ENCODE measurements around the gene MRPS34. TPM values are rescaled to one million over a fixed set of nuclear protein-coding genes. Genes with fewer than 3 reads are reported as not detected.
A peak's percentile ranks its signal among the peaks of the same experiment; 100 is the strongest.
"Not testable (repeated sequence)": the region's sequence is repeated elsewhere in the genome, so short reads cannot be mapped to it uniquely, and the experiment has no call there.

The MRPS34 gene
- total and polyA plus RNA-seq, 3 experiments from 2014 or later, result 155 to 176 (median 172) TPM

DNA sequence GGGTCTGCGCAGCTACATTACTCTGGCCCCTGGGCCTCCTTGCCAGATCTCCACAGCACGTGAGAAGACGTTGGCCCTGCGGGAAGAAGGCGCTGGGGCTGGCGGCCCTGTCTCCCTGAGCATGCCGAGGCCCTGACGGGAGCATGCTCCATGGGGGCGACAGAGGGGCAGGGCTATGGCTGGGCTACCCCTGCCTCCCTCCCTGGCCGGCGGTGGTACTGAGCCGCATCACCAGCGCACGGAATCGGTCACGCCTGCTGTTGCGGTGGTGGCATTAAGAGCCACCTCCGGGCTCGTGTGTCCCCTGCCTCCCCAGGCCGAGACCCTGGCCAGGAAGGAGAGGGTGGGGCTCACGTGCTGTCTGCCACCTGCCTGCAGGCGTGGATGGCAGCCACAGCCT lies 38.8 kb downstream of the MRPS34 start:
- Mint-ChIP-seq H3K4me1 (peaks cover 0 to 4% (median 0%) of the 10 kb centered on the region in 3 donors), H3K9me3 (no peaks in the 10 kb centered on the region), H3K4me3 (no peak overlapping the region), H3K36me3 (peaks cover 0 to 37% (median 3%) of the 10 kb centered on the region in 3 donors), H3K27ac (peak overlapping the region in 1 of 8 donors; percentile 28), H3K27me3 (no peaks in the 10 kb centered on the region)
- peaks cover 7% of the 10 kb centered on the region for H3K36me3 ChIP-seq (ENCODE audit: insufficient read depth, low read length)
- no peaks in the 10 kb centered on the region for H3K27me3 ChIP-seq (ENCODE audit: insufficient read depth, low read length, poor library complexity, severe bottlenecking)
- no peaks in the 10 kb centered on the region for H3K9me3 ChIP-seq (ENCODE audit: low read length)
- DNase-seq, result no peak
- H3K4me1 ChIP-seq (ENCODE audit: insufficient read depth, low read length), result no peaks in the 10 kb centered on the region
- H3K4me3 ChIP-seq (ENCODE audit: low read length), result no peak overlapping the region
- CTCF ChIA-PET, result no interaction called here
- POLR2A ChIA-PET, result no interaction called here
- no peak overlapping the region for H3K27ac ChIP-seq (ENCODE audit: low read depth, low read length)

DNA sequence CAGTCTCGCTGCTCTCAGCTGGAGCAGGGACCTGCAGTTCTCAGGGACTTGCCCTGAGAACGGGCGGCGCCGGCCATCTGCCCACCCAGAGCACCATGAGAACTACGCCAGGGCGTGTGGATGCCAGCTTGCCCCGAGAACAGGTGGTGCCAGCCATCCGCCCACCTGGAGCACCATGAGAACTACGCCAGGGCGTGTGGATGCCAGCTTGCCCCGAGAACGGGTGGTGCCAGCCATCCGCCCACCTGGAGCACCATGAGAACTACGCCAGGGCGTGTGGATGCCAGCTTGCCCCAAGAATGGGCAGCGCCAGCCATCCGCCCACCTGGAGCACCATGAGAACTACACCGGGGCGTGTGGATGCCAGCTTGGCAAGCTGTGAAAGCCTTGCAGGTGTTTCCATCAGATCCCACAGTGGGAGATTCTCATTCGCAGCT lies 40.4 kb downstream of the MRPS34 start:
- not testable (repeated sequence) for H3K9me3 Mint-ChIP-seq; H3K4me1 Mint-ChIP-seq; H3K36me3 ChIP-seq (ENCODE audit: insufficient read depth, low read length); H3K4me1 ChIP-seq (ENCODE audit: insufficient read depth, low read length); H3K4me3 ChIP-seq (ENCODE audit: low read length); H3K27ac Mint-ChIP-seq; H3K9me3 ChIP-seq (ENCODE audit: low read length); H3K4me3 Mint-ChIP-seq; H3K27me3 Mint-ChIP-seq; H3K27ac ChIP-seq (ENCODE audit: low read depth, low read length); H3K27me3 ChIP-seq (ENCODE audit: insufficient read depth, low read length, poor library complexity, severe bottlenecking); DNase-seq
- ChIA-PET POLR2A (interaction anchor here (0.5 kb wide), 1 partner anchor 220 kb away, joined by 3 read pairs; no protein-coding TSS in a partner anchor), CTCF (interaction anchor here (1.5 kb wide), 1 partner anchor 9 kb away, joined by 5 read pairs; no protein-coding TSS in a partner anchor)
- peaks cover 0 to 52% (median 6%) of the 10 kb centered on the region in 3 donors for H3K36me3 Mint-ChIP-seq

DNA sequence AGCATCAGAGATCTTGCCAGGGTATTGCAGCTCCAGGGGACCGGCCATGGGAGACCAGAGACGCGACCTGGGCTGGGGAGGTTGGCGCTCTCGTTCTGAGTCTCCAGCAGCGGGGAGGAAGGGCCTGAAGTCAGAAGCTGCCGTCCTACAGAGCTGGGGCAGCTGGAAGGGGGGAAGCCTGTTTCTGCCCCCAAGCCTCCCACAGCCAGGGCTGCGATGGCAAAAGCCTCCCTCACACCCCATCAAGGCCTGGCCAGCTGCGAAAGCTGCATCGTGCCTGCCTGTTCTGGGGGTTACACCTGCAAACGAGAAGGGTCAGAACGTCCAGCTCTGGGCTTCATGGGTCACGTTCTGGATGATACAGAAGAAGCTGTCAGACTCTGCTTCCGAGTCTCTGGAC lies 40.9 kb downstream of the MRPS34 start:
- no peak overlapping the region for H3K4me3 Mint-ChIP-seq
- Histone ChIP-seq H3K9me3 (ENCODE audit: low read length) (no peaks in the 10 kb centered on the region), H3K36me3 (ENCODE audit: insufficient read depth, low read length) (peaks cover 7% of the 10 kb centered on the region), H3K4me3 (ENCODE audit: low read length) (no peak overlapping the region), H3K4me1 (ENCODE audit: insufficient read depth, low read length) (no peaks in the 10 kb centered on the region), H3K27ac (ENCODE audit: low read depth, low read length) (no peak overlapping the region), H3K27me3 (ENCODE audit: insufficient read depth, low read length, poor library complexity, severe bottlenecking) (no peaks in the 10 kb centered on the region)
- peak overlapping the region in 1 of 8 donors; percentile 65 for H3K27ac Mint-ChIP-seq
- H3K27me3 Mint-ChIP-seq, result no peaks in the 10 kb centered on the region
- CTCF ChIA-PET, result interaction anchor here (1.5 kb wide), 1 partner anchor 8 kb away, joined by 5 read pairs; no protein-coding TSS in a partner anchor
- peaks cover 5 to 7% (median 6%) of the 10 kb centered on the region in 3 donors for H3K4me1 Mint-ChIP-seq
- no peaks in the 10 kb centered on the region for H3K9me3 Mint-ChIP-seq
- POLR2A ChIA-PET, result interaction anchor here (0.5 kb wide), 1 partner anchor 220 kb away, joined by 3 read pairs; no protein-coding TSS in a partner anchor
- DNase-seq, result no peak
- H3K36me3 Mint-ChIP-seq, result peaks cover 4 to 57% (median 9%) of the 10 kb centered on the region in 3 donors

- H3K27ac ChIP-seq (ENCODE audit: low read depth, low read length), result no peak overlapping the region
- no peak overlapping the region for H3K4me3 ChIP-seq (ENCODE audit: low read length)
- Mint-ChIP-seq H3K4me1 (peaks cover 9 to 11% (median 9%) of the 10 kb centered on the region in 3 donors), H3K27ac (no peak overlapping the region), H3K9me3 (no peaks in the 10 kb centered on the region), H3K4me3 (no peak overlapping the region), H3K36me3 (peaks cover 7 to 61% (median 12%) of the 10 kb centered on the region in 3 donors), H3K27me3 (no peaks in the 10 kb centered on the region)
- DNase-seq, result no peak
- no peaks in the 10 kb centered on the region for H3K27me3 ChIP-seq (ENCODE audit: insufficient read depth, low read length, poor library complexity, severe bottlenecking)
- ChIA-PET POLR2A (no interaction called here), CTCF (interaction anchor here (1.5 kb wide), 1 partner anchor 8 kb away, joined by 5 read pairs; no protein-coding TSS in a partner anchor)
- H3K4me1 ChIP-seq (ENCODE audit: insufficient read depth, low read length), result no peaks in the 10 kb centered on the region
- peaks cover 7% of the 10 kb centered on the region for H3K36me3 ChIP-seq (ENCODE audit: insufficient read depth, low read length)
- H3K9me3 ChIP-seq (ENCODE audit: low read length), result no peaks in the 10 kb centered on the region
Observed at GRCh38 chr16:1731603-1732002, 41.3 kb downstream of the MRPS34 start.

DNA sequence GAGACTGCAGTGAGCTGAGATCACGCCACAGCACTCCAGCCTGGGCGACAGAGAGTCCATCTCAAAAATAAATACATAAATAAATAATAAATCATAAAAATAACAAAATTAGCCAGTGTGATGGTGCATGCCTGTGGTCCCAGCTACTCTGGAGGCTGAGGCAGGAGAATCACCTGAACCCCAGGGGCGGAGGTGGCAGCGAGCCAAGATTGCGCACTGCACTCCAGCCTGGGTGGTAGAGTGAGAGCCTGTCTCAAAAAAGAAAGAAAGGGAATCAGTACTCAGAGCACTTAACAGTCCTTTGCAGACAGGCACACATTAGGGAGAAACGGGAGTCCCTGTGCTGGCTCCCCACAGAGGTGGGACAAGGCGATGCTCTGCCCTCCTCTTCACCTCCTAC lies 41.9 kb downstream of the MRPS34 start:
- Mint-ChIP-seq H3K27me3 (no peaks in the 10 kb centered on the region), H3K36me3 (peaks cover 7 to 65% (median 12%) of the 10 kb centered on the region in 3 donors)
- peaks cover 10% of the 10 kb centered on the region for H3K36me3 ChIP-seq (ENCODE audit: insufficient read depth, low read length)

DNA sequence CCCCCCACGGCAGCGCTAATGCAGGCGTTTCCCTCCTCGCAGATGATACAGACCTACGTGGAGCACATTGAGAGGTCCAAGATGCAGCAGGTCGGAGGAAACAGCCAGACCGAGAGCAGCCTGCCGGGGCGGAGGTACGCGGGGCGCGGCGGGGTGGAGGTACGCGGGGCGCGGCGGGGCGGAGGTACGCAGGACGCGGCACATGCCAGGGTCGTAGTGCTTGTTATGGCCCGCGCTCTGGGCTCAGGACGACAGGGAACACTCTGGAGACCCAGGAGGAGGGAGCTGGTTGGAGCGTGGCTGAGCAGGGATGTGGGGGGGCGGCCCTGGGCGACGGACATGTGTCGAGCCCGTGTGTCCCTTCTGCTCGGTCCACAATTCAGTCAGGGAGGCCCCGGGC lies 43.5 kb downstream of the MRPS34 start:
- H3K27me3 ChIP-seq (ENCODE audit: insufficient read depth, low read length, poor library complexity, severe bottlenecking), result no peaks in the 10 kb centered on the region
- peaks cover 8% of the 10 kb centered on the region for H3K36me3 ChIP-seq (ENCODE audit: insufficient read depth, low read length)
- H3K4me1 Mint-ChIP-seq, result peaks cover 8 to 9% (median 9%) of the 10 kb centered on the region in 3 donors
- no peak overlapping the region for H3K27ac ChIP-seq (ENCODE audit: low read depth, low read length)
- ChIA-PET POLR2A (no interaction called here), CTCF (no interaction called here)
- no peak overlapping the region for H3K27ac Mint-ChIP-seq
- H3K9me3 ChIP-seq (ENCODE audit: low read length), result no peaks in the 10 kb centered on the region
- H3K4me1 ChIP-seq (ENCODE audit: insufficient read depth, low read length), result no peaks in the 10 kb centered on the region
- H3K36me3 Mint-ChIP-seq, result peaks cover 7 to 70% (median 10%) of the 10 kb centered on the region in 3 donors
- no peaks in the 10 kb centered on the region for H3K27me3 Mint-ChIP-seq
- H3K4me3 ChIP-seq (ENCODE audit: low read length), result no peak overlapping the region
- DNase-seq, result no peak
- peak overlapping the region in 1 of 7 donors; percentile 36 for H3K4me3 Mint-ChIP-seq
- no peaks in the 10 kb centered on the region for H3K9me3 Mint-ChIP-seq

More for the DNA sequence above, 41.9 kb downstream of the MRPS34 start:
- Histone ChIP-seq H3K27me3 (ENCODE audit: insufficient read depth, low read length, poor library complexity, severe bottlenecking) (no peaks in the 10 kb centered on the region), H3K9me3 (ENCODE audit: low read length) (no peaks in the 10 kb centered on the region), H3K4me1 (ENCODE audit: insufficient read depth, low read length) (no peaks in the 10 kb centered on the region), H3K4me3 (ENCODE audit: low read length) (no peak overlapping the region), H3K27ac (ENCODE audit: low read depth, low read length) (no peak overlapping the region)
- POLR2A ChIA-PET, result no interaction called here
- H3K27ac Mint-ChIP-seq, result no peak overlapping the region
- CTCF ChIA-PET, result no interaction called here
- H3K4me1 Mint-ChIP-seq, result peaks cover 9 to 11% (median 9%) of the 10 kb centered on the region in 3 donors
- H3K9me3 Mint-ChIP-seq, result no peaks in the 10 kb centered on the region
- no peak for DNase-seq
- no peak overlapping the region for H3K4me3 Mint-ChIP-seq

DNA sequence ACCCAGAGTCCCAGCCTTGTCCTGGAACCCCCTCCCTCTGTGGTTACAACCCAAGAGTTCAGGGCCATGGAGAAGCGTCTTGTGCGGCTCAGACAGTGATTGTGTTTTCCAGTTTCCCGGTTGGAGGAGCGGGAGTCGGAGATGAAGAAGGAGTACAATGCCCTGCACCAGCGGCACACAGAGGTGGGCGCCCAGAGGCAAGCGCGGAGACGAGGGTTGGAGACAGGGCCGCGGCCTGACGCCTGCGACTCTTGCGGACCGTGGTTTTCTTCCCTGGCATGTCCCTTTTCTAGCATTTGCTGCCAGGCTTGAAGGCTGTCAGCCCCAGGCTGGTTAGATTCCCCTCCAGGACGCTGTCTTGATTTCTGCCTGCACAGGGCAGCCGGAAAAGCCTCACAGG lies 43.9 kb downstream of the MRPS34 start:
- Mint-ChIP-seq H3K36me3 (peaks cover 7 to 70% (median 10%) of the 10 kb centered on the region in 3 donors), H3K27ac (peak overlapping the region in 1 of 8 donors; percentile 78), H3K27me3 (no peaks in the 10 kb centered on the region), H3K9me3 (no peaks in the 10 kb centered on the region), H3K4me3 (no peak overlapping the region), H3K4me1 (peaks cover 7 to 9% (median 9%) of the 10 kb centered on the region in 3 donors)
- CTCF ChIA-PET, result no interaction called here
- H3K36me3 ChIP-seq (ENCODE audit: insufficient read depth, low read length), result peaks cover 8% of the 10 kb centered on the region
- H3K4me3 ChIP-seq (ENCODE audit: low read length), result no peak overlapping the region
- no peaks in the 10 kb centered on the region for H3K9me3 ChIP-seq (ENCODE audit: low read length)
- no peaks in the 10 kb centered on the region for H3K4me1 ChIP-seq (ENCODE audit: insufficient read depth, low read length)
- DNase-seq, result no peak
- H3K27me3 ChIP-seq (ENCODE audit: insufficient read depth, low read length, poor library complexity, severe bottlenecking), result no peaks in the 10 kb centered on the region
- POLR2A ChIA-PET, result interaction anchor here (0.6 kb wide), 1 partner anchor 12 kb away, joined by 5 read pairs; no protein-coding TSS in a partner anchor
- no peak overlapping the region for H3K27ac ChIP-seq (ENCODE audit: low read depth, low read length)

DNA sequence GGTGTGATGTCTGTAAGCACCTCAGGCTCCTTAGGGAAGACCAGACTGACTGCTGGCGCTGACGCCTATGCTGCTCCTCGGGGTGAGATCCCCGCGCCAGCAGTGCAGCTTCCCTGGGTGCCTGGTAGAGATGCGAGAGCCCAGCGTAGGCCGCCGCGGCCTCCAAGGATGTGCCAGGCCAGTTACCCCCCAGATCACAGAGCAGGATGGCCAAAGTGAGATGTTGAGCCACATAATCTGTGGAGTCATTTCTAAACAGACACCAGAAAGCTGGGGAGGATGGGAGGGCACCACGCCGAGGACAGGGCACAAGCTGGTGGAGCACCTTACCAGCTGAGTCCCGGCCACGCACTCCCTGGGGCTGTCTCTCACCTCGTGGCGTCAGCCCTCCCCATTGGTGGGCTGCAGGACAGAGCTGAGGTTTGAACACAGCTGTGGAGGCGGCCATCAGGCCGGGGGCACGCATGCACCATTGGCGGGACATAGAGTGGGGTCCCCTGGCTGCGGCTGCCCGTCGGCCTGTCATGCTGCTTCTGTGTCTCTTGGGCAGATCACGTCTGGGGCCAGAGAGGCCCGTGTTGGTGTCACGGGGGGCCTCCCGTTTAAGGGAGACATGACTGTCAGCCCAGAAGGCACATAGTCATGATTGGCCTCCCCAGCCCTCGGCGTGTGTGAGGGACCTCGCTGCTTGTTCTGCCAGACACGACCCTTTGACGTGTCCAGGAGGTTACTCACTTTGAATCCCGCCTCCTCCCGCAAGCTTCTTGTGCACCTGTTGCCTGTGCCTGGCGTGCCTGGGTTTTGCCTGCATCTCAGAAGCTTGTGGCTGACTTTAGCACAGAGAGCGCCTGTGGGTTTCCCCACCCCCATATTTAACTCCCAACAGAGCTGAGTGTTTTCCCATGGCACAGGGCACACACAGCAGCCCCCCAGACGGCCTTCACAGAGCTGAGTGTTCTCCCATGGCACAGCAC lies 45.0 kb downstream of the MRPS34 start:
- Histone ChIP-seq H3K4me1 (ENCODE audit: insufficient read depth, low read length) (peaks cover 10% of the 10 kb centered on the region), H3K9me3 (ENCODE audit: low read length) (no peaks in the 10 kb centered on the region), H3K4me3 (ENCODE audit: low read length) (no peak overlapping the region), H3K27me3 (ENCODE audit: insufficient read depth, low read length, poor library complexity, severe bottlenecking) (no peaks in the 10 kb centered on the region), H3K27ac (ENCODE audit: low read depth, low read length) (no peak overlapping the region), H3K36me3 (ENCODE audit: insufficient read depth, low read length) (peaks cover 8% of the 10 kb centered on the region)
- ChIA-PET POLR2A (interaction anchor here (0.6 kb wide), 1 partner anchor 10 kb away, joined by 5 read pairs; no protein-coding TSS in a partner anchor), CTCF (interaction anchor here (1.0 kb wide), 1 partner anchor 22 kb away, joined by 3 read pairs; the partner anchor contains the start of gene MAPK8IP3)
- H3K27me3 Mint-ChIP-seq, result no peaks in the 10 kb centered on the region
- H3K36me3 Mint-ChIP-seq, result peaks cover 7 to 64% (median 10%) of the 10 kb centered on the region in 3 donors
- H3K4me1 Mint-ChIP-seq, result peaks cover 15 to 17% (median 15%) of the 10 kb centered on the region in 3 donors
- no peaks in the 10 kb centered on the region for H3K9me3 Mint-ChIP-seq
- no peak for DNase-seq
- no peak overlapping the region for H3K4me3 Mint-ChIP-seq
- H3K27ac Mint-ChIP-seq, result peak overlapping the region in 2 of 8 donors; percentile 27 to 81

All from CD8-positive, alpha-beta memory T cell (primary cell).